Measurements from ENCODE around the gene FOXJ1.

The FOXJ1 gene

GRCh38 chr17:76092526-76093413, 48.3 kb downstream of the FOXJ1 start:
- TF ChIP-seq SIN3A (IDR thresholded peaks at IDR 0.05; ENCODE audit: borderline replicate concordance, insufficient read depth, low read length) = no peak
- no peak for TF ChIP-seq REST (IDR thresholded peaks at IDR 0.05; ENCODE audit: insufficient read depth in 1 of 2, low read depth in 2 of 2, low read length in 2 of 2)
- no peak for TF ChIP-seq POLR2AphosphoS5 (IDR thresholded peaks at IDR 0.05; ENCODE audit: low read depth, low read length)
- TF ChIP-seq FOXP2 (optimal IDR thresholded peaks at IDR 0.05; ENCODE audit: borderline replicate concordance, extremely low read depth, extremely low read length, insufficient read depth) = no peak
- TF ChIP-seq TAF1 (IDR thresholded peaks at IDR 0.05; ENCODE audit: borderline replicate concordance, insufficient read depth, low read length) = no peak

- no peak for TF ChIP-seq SIN3A (IDR thresholded peaks at IDR 0.05; ENCODE audit: borderline replicate concordance, insufficient read depth, low read length)
- no peak for TF ChIP-seq TAF1 (IDR thresholded peaks at IDR 0.05; ENCODE audit: borderline replicate concordance, insufficient read depth, low read length)
- TF ChIP-seq POLR2AphosphoS5 (IDR thresholded peaks at IDR 0.05; ENCODE audit: low read depth, low read length) = no peak
- no peak for TF ChIP-seq FOXP2 (optimal IDR thresholded peaks at IDR 0.05; ENCODE audit: borderline replicate concordance, extremely low read depth, extremely low read length, insufficient read depth)
- TF ChIP-seq REST (IDR thresholded peaks at IDR 0.05; ENCODE audit: insufficient read depth in 1 of 2, low read depth in 2 of 2, low read length in 2 of 2) = no peak
Observed at GRCh38 chr17:76091526-76092286, 49.3 kb downstream of the FOXJ1 start.

- TF ChIP-seq TAF1 (IDR thresholded peaks at IDR 0.05; ENCODE audit: borderline replicate concordance, insufficient read depth, low read length) (no peak), SIN3A (IDR thresholded peaks at IDR 0.05; ENCODE audit: borderline replicate concordance, insufficient read depth, low read length) (no peak), POLR2AphosphoS5 (IDR thresholded peaks at IDR 0.05; ENCODE audit: low read depth, low read length) (no peak), REST (IDR thresholded peaks at IDR 0.05; ENCODE audit: insufficient read depth in 1 of 2, low read depth in 2 of 2, low read length in 2 of 2) (no peak), FOXP2 (optimal IDR thresholded peaks at IDR 0.05; ENCODE audit: borderline replicate concordance, extremely low read depth, extremely low read length, insufficient read depth) (no peak)
Observed at GRCh38 chr17:76090517-76091129, 50.4 kb downstream of the FOXJ1 start.

- TF ChIP-seq TAF1 (IDR thresholded peaks at IDR 0.05; ENCODE audit: borderline replicate concordance, insufficient read depth, low read length) = no peak
- no peak for TF ChIP-seq REST (IDR thresholded peaks at IDR 0.05; ENCODE audit: insufficient read depth in 1 of 2, low read depth in 2 of 2, low read length in 2 of 2)
- TF ChIP-seq FOXP2 (optimal IDR thresholded peaks at IDR 0.05; ENCODE audit: borderline replicate concordance, extremely low read depth, extremely low read length, insufficient read depth) = no peak
- TF ChIP-seq SIN3A (IDR thresholded peaks at IDR 0.05; ENCODE audit: borderline replicate concordance, insufficient read depth, low read length) = no peak
- TF ChIP-seq POLR2AphosphoS5 (IDR thresholded peaks at IDR 0.05; ENCODE audit: low read depth, low read length) = no peak
Observed at GRCh38 chr17:76089680-76090516, 51.1 kb downstream of the FOXJ1 start.

Data from PFSK-1 (cell line).